22Rv1 (cell line): ENCODE measurements around the gene KCNQ1.

ENCODE experiments used
- CTCF ChIP-seq: fragments of 450-650 bp; IDR thresholded peaks from 2 replicates; pipeline ENCODE4 v1.5.1; 2017; ENCODE audit warnings: mild to moderate bottlenecking
- ZFX ChIP-seq: fragments of 450-650 bp; IDR thresholded peaks from 2 replicates; pipeline ENCODE4 v1.6.1; 2017; ENCODE audit warnings: antibody characterized with exemption, borderline replicate concordance

- TF ChIP-seq CTCF (no peak), ZFX (no peak)
These were observed 394.7 kb downstream of the KCNQ1 start for GRCh38 chr11:2839395-2839943.
